Cerebellar nuclear complex (tissue), 1 donor: ENCODE results near the gene HEPHL1.
"Not testable (repeated sequence)": the region's sequence is repeated elsewhere in the genome, so short reads cannot be mapped to it uniquely, and the experiment has no call there.

Experiments used
- DNase-seq, 2 experiments: peaks; one replicate each; lab custom pipeline; 2025; lab: John Stamatoyannopoulos, UW

The HEPHL1 gene, protein sequence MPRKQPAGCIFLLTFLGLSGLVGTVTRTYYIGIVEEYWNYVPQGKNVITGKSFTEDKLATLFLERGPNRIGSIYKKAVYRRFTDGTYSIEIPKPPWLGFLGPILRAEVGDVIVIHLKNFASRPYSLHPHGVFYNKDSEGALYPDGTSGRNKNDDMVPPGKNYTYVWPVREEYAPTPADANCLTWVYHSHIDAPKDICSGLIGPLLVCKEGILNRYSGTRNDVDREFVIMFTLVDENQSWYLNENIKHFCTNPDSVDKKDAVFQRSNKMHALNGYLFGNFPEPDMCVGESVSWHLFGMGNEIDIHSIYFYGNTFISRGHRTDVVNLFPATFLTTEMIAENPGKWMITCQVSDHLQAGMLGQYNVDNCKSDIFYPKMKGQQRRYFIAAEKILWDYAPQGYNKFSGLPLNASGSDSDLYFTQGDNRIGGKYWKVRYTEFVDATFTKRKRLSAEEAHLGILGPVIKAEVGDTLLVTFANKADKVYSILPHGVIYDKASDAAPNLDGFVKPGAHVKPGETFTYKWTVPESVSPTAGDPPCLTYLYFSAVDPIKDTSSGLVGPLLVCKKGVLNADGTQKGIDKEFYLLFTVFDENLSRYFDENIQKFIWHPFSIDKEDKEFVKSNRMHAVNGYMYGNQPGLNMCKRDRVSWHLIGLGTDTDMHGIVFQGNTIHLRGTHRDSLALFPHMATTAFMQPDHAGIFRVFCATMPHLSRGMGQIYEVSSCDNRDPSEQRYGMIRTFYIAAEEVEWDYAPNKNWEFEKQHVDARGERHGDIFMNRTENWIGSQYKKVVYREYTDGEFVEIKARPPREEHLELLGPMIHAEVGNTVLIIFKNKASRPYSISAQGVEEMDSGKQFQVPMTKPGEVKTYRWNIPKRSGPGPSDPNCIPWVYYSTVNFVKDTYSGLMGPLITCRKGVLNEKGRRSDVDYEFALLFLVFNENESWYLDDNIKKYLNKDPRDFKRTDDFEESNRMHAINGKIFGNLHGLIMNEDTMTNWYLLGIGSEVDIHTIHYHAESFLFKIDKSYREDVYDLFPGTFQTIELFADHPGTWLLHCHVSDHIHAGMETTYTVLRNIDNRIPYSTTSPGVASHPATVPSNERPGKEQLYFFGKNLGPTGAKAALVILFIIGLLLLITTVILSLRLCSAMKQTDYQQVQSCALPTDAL

GRCh38 chr11:94020777-94021481 lies at the start of gene HEPHL1:
Gene HEPHL1 (plus strand): TSS chr11:94021354. CDS start chr11:94021369, 15 bp downstream.
- no peak for DNase-seq

GRCh38 chr11:93972790-93973189 lies 48.4 kb upstream of the HEPHL1 start:
- DNase-seq, result no peak

DNA sequence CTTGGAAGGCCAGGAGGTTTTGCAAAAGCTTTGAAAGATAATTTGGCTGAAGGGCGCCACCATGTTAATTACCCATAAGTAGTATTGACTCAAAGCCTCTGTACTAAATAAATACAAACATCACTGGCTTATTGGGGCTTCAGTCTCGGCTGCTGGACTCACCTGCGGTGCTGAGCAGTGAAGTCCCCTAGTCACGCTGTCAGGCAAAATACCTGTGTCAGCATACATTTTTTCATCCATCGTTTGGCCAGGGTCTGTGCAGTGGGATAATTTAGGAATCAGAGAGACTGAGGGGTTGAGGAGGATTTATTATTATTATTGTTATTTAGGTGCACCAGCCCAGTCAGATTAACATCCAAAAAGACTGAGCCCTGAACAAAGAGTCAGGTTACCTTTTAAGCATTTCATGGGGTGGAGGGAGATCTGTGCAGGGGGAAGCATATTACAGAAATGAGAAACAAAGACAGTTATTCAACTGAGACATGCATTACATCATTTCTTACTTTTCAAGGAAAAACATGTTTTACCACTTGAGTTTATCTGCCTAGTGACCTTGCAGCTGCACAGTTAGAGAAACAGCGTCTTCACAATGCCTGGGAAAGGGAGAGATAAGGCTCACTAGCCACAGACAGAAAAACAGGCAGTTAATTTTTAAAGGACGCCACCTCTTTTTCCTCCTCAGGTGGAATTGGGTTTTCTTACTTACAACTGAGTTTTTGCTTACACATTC lies 47.7 kb upstream of the HEPHL1 start:
- DNase-seq, result not testable (repeated sequence)

DNA sequence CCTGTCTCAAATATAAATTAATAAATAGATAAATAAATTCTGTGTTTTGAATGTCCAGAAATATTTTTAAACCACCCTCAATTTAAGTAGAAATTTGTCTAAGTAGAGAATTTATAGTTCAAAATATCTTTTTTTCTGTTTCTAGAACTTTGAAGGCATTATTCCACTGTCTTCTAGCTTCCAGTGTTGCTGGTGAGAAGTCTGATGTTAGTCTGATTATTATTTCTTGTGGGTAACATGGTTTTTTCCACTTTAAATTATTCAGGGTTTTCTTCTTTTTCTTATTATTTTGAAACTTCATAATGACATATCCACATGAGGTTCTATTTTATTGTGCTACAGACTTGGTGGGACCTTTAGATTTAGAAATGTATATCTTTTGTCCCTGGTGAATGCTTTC lies 46.4 kb upstream of the HEPHL1 start:
- DNase-seq, result no peak

- not testable (repeated sequence) for DNase-seq
Measured at GRCh38 chr11:93976577-93977254, 44.4 kb upstream of the HEPHL1 start.

DNA sequence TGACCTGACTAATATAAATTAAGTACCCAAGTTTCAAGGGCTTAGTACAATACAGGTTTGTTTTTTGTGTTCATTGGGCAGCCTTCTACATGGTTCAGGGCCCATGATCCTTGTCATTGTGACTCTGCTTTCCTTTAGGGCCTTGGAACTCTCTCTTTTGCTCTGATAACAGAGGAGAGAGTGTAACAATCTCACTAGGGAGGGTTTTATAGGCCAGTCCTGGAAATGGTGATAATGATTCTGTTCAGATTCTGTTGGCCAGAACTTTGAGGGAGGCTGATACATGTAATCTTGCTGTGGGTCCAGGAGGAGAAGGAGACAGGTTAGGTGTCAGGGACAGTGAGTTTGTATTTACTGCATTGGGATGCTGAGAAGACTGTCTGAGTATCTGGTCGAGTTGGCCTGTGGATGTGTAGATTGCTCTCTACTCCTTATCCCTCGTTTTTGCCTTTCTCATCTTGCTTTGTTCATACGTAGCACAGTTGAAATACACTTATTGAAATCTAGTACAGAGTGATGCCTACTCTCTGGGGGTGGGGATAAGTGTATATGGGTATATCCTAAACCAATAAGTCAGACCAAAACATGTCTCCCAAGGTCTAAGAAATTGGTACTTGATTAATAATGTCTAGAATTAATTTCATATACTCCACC lies 37.5 kb upstream of the HEPHL1 start:
- no peak for DNase-seq

DNA sequence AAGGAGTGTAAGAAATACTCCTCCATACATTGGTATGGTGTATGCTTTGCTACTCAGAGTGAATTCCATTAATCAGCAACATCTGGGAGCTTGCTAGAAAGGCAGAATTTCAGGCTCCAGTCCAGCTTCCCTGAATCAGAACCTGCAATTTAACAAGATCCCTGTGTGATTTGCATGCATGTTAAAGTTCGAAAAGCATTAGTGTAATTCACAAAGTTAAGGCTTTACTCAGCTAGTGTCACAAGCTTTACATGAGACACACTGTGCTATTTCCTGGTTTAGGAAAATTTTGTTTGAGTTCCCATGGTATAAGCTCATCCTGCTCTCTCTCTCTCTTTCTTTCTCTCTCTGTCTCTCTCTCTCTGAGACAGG lies 37.0 kb upstream of the HEPHL1 start:
- no peak for DNase-seq

DNA sequence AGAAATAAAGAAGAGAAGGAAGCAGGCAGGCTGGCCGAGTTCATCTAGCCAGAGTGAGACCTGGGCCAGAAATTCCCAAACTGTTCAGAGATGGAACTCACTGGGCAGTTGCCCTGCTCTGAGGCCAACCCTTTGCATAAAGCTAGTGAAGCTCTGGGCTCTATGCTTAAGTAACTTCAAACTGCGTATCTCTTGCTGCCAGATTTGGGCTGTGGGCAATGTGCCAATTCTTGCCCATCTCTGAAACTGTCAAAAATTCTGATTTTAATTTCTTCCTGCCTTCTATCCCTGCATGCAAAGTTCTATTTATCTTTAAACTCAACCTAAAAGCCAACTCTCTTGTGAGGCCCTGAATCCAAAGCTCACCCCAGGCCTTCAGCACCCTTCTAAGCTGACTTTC lies 36.2 kb upstream of the HEPHL1 start:
- DNase-seq, result no peak

DNA sequence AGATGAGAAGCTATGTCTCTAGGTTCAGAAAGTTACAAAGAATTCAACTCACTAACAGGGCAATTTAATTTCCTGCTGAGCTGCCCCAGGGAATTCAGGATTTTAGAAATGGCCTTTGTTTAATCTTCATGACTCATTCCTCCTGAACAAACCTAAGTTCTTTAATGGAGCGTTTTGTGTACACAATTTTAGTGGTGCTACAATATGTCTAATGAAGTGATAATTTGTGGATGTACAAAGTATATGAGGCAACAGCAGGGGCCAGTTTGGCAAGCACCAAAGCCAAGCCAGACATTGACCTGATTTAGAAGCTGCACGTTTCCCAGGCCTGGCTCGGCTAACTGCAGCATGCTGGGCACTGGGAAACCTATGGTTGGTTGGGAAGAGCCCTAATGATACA lies 34.4 kb upstream of the HEPHL1 start:
- DNase-seq, result peak in 1 of 2 experiments; percentile 9

DNA sequence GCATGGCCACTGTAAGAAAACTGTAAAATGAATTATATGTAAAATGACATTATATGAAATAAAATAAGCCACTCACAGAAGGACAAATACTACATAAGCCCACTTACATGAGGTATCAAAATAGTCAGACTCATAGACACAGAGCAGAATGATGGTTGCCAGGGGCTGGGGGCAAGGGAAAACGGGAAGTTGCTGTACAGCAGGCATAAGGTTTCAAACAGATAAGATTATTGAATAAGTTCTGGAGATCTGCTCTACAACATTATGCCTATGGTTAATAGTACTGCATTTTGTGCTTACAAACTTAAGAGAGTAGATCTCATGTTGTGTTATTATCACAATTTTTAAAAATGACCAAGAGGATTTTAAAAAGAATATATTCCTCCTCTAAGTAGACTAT lies 32.7 kb upstream of the HEPHL1 start:
- DNase-seq, result no peak

DNA sequence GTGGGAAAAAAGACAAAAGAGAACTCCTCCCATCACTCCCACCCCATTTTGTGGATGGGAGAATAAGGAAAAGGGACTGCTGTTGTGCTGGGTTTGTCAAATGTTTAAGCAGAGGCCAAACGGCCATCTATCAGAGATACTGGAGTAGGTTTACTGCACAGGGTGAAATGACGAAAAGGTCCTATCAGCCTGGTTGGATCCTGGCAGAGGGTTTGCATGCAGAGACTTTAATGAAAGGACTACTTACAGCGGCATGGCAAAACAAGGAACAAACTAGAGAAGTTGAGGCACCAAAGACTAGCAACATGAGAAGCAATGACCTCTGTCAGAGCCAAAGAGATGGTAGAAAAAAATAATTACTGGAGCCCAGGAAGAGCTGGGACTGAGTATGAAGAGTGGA lies 32.2 kb upstream of the HEPHL1 start:
- no peak for DNase-seq

DNA sequence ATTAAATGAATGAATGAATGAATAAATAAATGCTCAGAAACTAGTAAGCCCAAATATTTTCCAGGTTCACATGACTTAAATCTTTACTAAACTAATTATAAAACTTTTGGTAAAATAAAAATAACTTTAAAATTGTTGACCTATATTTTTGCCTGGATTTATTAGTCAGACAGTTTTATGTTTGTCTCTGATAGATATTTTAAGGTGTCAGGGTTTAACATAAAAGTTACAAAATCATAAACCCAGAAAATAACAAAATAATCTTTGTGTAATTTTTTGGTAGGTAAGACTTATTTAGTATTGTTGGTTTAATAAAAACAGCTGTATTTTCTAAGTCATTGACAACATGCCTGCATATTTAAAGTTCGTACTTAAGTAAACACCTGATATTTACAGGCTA lies 27.4 kb upstream of the HEPHL1 start:
- DNase-seq, result no peak

GRCh38 chr11:93997741-93998140 lies 23.4 kb upstream of the HEPHL1 start:
- no peak for DNase-seq

DNA sequence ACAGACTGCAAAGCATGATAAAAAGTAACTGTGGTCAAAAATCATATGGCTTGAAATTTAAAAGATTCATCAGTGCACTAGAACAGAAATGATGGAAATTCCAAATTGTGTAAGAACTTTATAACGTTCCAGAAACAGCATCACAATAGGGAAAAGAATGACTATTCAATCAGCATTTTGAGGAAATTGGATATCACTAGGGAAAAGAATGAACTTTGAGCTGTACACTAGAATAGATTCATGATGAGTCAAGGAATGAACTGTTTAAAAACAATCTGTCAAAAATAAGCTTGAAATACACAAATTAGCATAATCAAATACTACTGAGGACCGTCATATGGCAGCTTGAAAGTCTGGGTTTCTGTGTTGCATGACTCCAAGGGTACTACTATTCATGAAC lies 20.5 kb upstream of the HEPHL1 start:
- no peak for DNase-seq

- no peak for DNase-seq
Measured at GRCh38 chr11:94002226-94002625, 18.9 kb upstream of the HEPHL1 start.

DNA sequence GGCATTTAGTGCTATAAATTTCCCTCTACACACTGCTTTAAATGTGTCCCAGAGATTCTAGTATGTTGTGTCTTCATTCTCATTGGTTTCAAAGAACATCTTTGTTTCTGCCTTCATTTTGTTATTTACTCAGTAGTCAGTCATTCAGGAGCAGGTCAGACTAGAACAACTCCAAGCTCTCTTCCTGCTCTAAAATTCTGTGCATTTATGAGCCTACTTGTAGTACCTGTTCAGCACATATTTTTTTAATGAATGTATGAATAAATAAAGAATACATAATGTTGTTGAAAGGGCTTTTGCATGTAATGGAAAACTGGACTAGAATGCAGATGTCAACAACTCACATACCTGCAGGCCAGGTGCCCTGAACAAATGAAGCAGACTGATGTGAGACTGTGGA lies 13.7 kb upstream of the HEPHL1 start:
- no peak for DNase-seq

DNA sequence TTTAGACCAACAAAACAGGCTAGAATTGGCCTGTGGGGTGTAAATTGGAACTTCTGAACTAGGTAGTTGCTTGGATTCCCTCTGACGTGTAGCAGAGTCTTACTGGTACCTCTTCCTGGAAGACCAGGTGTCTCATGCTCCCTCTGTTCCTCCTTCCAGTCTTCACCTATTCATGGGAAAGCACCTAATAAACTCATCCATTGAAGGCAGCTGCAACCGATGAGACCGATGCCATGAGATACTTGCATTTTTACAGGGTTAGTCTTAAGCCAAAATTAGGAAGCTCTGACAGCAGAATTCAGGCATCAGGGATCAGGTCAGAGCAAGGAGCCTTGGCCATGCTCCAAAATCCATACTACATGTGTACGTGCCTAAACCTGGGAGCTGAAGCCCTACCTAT lies 13.2 kb upstream of the HEPHL1 start:
- DNase-seq, result no peak

GRCh38 chr11:94010136-94010535 lies 11.0 kb upstream of the HEPHL1 start:
- DNase-seq, result no peak

DNA sequence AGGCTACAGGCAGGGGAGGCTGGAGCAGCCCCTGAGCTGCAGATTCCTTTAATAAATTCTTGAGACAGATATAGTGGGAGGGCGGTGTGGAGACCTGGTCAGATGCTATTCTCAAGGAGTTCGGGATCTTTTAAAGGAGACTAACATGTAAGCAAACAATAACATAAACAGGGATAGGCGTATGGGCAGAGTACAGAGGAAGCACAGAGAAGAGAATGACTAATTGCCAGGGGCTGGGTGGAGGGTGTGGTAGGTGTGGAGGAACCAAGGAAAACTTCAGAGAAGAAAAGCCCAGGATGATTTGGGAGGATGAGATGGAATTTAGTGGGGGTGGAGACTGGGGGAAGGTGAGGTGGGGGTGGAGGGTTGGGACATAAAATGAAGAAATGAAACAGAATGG lies 9.7 kb upstream of the HEPHL1 start:
- no peak for DNase-seq

DNA sequence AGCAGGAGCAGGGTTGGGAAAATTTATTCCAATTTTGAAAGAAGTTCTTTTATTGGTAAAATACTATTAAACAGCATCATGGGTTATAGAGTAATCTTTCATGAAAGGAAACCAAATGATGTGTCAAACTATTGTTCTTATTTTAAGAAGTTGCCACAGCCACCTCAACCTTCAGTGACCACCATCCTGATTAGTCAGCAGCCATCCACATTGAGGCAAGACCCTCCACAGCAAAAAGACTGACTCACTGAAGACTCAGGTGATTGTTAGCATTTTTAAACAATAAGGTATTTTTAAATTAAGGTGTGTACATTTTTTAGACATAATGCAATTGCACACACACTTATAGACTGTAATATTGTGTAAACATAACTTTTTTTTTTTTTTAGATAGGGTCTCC lies 3.7 kb upstream of the HEPHL1 start:
- no peak for DNase-seq
